B cell (primary cell): Measurements from ENCODE around the gene PTMS.

Experiments
- CTCF ChIP-seq: fragments of 200-600 bp; IDR thresholded peaks from one replicate; pipeline ENCODE4 v1.8.0; 2022; ENCODE audit warnings: antibody characterized with exemption, mild to moderate bottlenecking
- EZH2 ChIP-seq: IDR thresholded peaks from 2 replicates; pipeline ENCODE4 v1.6.1; 2012; ENCODE audit warnings: borderline replicate concordance, low read depth, mild to moderate bottlenecking, moderate library complexity, low read length; ENCODE audit not compliant: insufficient read depth, poor library complexity, severe bottlenecking

DNA sequence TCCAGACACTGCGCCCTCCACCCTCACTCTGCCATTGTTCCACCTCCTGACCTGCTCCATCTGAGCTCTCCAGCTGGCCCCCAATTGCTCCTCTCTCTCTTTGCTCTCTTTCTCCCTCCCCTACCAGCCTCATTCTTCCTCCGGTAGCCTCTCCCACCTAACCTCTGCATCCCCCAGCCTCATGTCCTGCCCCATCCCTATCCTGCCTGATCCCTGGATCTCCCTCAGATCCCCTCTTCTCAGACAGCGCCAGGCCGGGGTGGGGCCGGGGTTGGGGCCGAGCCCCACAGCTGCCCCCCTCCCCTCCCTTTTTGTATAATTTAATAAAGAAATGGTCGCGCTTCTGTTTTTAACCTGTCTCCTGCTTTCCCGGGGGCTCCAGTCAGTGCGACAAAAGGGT is 4.4 kb downstream of the PTMS start:
- TF ChIP-seq EZH2 (no peak), CTCF (no peak)
